NCI-H187 (cell line): ENCODE data around the gene ALOX12.

Source experiments
- DNase-seq, 2 experiments: peaks; one replicate each; lab custom pipeline; 2025; lab: John Stamatoyannopoulos, UW

Gene ALOX12

GRCh38 chr17:7022781-7023571, 27.1 kb downstream of the ALOX12 start, which contains the start of gene BCL6B:
Gene BCL6B, plus strand, starts transcription at chr17:7023050. Its CDS starts 622 bp downstream, at chr17:7023672.
- DNase-seq: no peak

GRCh38 chr17:7023576-7024401, 27.9 kb downstream of the ALOX12 start:
- peak in 1 of 2 experiments; percentile 10 for DNase-seq

GRCh38 chr17:7024402-7024785, 28.5 kb downstream of the ALOX12 start:
- DNase-seq: no peak

GRCh38 chr17:7025245-7025644, 29.4 kb downstream of the ALOX12 start:
- no peak for DNase-seq

- no peak for DNase-seq
These were observed 30.7 kb downstream of the ALOX12 start for GRCh38 chr17:7026471-7027115.

GRCh38 chr17:7027335-7027734, 31.5 kb downstream of the ALOX12 start:
- DNase-seq: no peak

GRCh38 chr17:7029096-7029495, 33.2 kb downstream of the ALOX12 start:
- DNase-seq: no peak

- no peak for DNase-seq
These were observed 33.8 kb downstream of the ALOX12 start for GRCh38 chr17:7029659-7030058.

GRCh38 chr17:7034955-7035590, 39.2 kb downstream of the ALOX12 start:
- no peak for DNase-seq

- peak; percentile 81 to 91 for DNase-seq
These were observed 39.9 kb downstream of the ALOX12 start, which contains the start of gene SLC16A13 for GRCh38 chr17:7035591-7036368. Gene SLC16A13, plus strand, starts transcription at chr17:7036015. Its CDS starts 368 bp downstream, at chr17:7036383.

- DNase-seq: no peak
These were observed 42.4 kb downstream of the ALOX12 start for GRCh38 chr17:7038025-7038862.

- no peak for DNase-seq
These were observed 44.0 kb downstream of the ALOX12 start for GRCh38 chr17:7039832-7040231.

- no peak for DNase-seq
These were observed 46.0 kb downstream of the ALOX12 start for GRCh38 chr17:7041607-7042500.

- DNase-seq: no peak
These were observed 46.8 kb downstream of the ALOX12 start for GRCh38 chr17:7042501-7043181.

- no peak for DNase-seq
These were observed 47.3 kb downstream of the ALOX12 start for GRCh38 chr17:7043182-7043496.

- DNase-seq: peak; percentile 44 to 59
These were observed 47.8 kb downstream of the ALOX12 start, which contains the start of gene SLC16A11 for GRCh38 chr17:7043497-7044198. Gene SLC16A11, minus strand, starts transcription at chr17:7044092. Its CDS starts 579 bp downstream, at chr17:7043513.

GRCh38 chr17:7045492-7046126, 49.8 kb downstream of the ALOX12 start:
- DNase-seq: no peak
